HCT116 (cell line): ENCODE measurements around the gene NDUFS6. TPM values are rescaled to one million over a fixed set of nuclear protein-coding genes. Genes with fewer than 3 reads are reported as not detected.

Experiments
- ATAC-seq: fragments of 200-7000 bp; cut with Tn5 transposase; 2 replicates; pipeline ENCODE4 v1.9.1; 2020; ENCODE audit warnings: mild to moderate bottlenecking, moderate library complexity
- BruUV-seq: library from RNA; stranded (reverse); fragments of 400-500 nt; replicated peaks from 2 replicates; lab custom pipeline; 2021; lab: Mats Ljungman, UMichigan
- CTCF ChIA-PET: fragments of 300-600 bp; sonication (Branson Sonifier 250); formaldehyde crosslinking; loops from one replicate; lab custom pipeline; 2021; ENCODE audit warnings: antibody characterized with exemption; lab: Charles Lee
- POLR2A ChIA-PET: fragments of 300-600, 350-600 bp; sonication (Branson Sonifier 250); formaldehyde crosslinking; loops from one replicate; lab custom pipeline; 2021; ENCODE audit warnings: antibody characterized with exemption; lab: Charles Lee
- RAD21 ChIA-PET, 2 experiments: fragments of 300-600 bp; sonication (Branson Sonifier 250); formaldehyde crosslinking; loops; one replicate each; lab custom pipeline; 2023; ENCODE audit warnings: low total read pairs in 2 of 2; ENCODE audit not compliant: uncharacterized antibody in 2 of 2, unreplicated experiment in 2 of 2, low non-redundant PET in 1 of 2; lab: Charles Lee
- DNase-seq: peaks from one replicate; pipeline ENCODE4 v3.0.0-alpha.2; 2010; ENCODE audit warnings: low read depth, low spot score
- H2AFZ ChIP-seq: fragments of 200-600 bp; shearing (Covaris generic), sonication (generic); 2 replicates; pipeline ENCODE4 v1.6.1; 2017; ENCODE audit warnings: low read depth, mixed run types, mixed read lengths, antibody characterized with exemption, low read length; ENCODE audit not compliant: poor library complexity, severe bottlenecking
- H3K27ac ChIP-seq: 2 replicates; pipeline ENCODE4 v1.5.1; 2012; ENCODE audit warnings: low read depth, low read length
- H3K27me3 ChIP-seq: fragments of 200-600 bp; sonication (generic); 2 replicates; pipeline ENCODE4 v1.6.1; 2016; ENCODE audit warnings: mixed run types, low read length, mixed read lengths; ENCODE audit not compliant: insufficient read depth
- H3K36me3 ChIP-seq, 2 experiments: fragments of 200-500 bp in 1 of 2; fragments of 200-600 bp in 1 of 2; sonication (Bioruptor generic) in 1 of 2; sonication (generic) in 1 of 2; 2 replicates each; pipeline versions ENCODE4 v1.5.1 to v1.6.1; 2014 to 2016; ENCODE audit warnings: low read length in 2 of 2, inconsistent platforms in 1 of 2, mixed read lengths in 1 of 2, mixed run types in 1 of 2; ENCODE audit not compliant: insufficient read depth in 2 of 2, control insufficient read depth in 1 of 2
- H3K4me1 ChIP-seq, 2 experiments: fragments of 200-600 bp in 1 of 2; sonication (generic) in 1 of 2; 2 replicates each; pipeline versions ENCODE4 v1.5.1 to v1.6.1; 2012 to 2017; ENCODE audit warnings: low read length in 2 of 2, inconsistent platforms in 1 of 2, mild to moderate bottlenecking in 1 of 2, mixed read lengths in 1 of 2, mixed run types in 1 of 2, moderate library complexity in 1 of 2; ENCODE audit not compliant: insufficient read depth in 2 of 2, control insufficient read depth in 1 of 2
- H3K4me2 ChIP-seq: fragments of 200-600 bp; sonication (generic); 2 replicates; pipeline ENCODE4 v1.6.1; 2017; ENCODE audit warnings: mixed run types, low read length, mixed read lengths
- H3K4me3 ChIP-seq, 2 experiments: fragments of 200-600 bp in 1 of 2; sonication (generic) in 1 of 2; replicated peaks in 1 of 2; 2 replicates each; pipeline ENCODE4 v1.5.1; 2011 to 2016; ENCODE audit warnings: low read length in 2 of 2, control low read depth in 1 of 2, low read depth in 1 of 2, mild to moderate bottlenecking in 1 of 2, mixed read lengths in 1 of 2, mixed run types in 1 of 2
- H3K79me2 ChIP-seq: fragments of 200-600 bp; sonication (generic); 2 replicates; pipeline ENCODE4 v1.6.1; 2017; ENCODE audit warnings: mild to moderate bottlenecking, mixed run types, low read length, moderate library complexity, mixed read lengths; ENCODE audit not compliant: insufficient read depth
- H3K9ac ChIP-seq: fragments of 200-600 bp; sonication (generic); 2 replicates; pipeline ENCODE4 v1.6.1; 2016; ENCODE audit warnings: low read length, mixed read lengths
- H3K9me2 ChIP-seq: fragments of 200-600 bp; sonication (generic), shearing (Covaris generic); 2 replicates; pipeline ENCODE4 v1.6.1; 2017; ENCODE audit warnings: mixed run types, mild to moderate bottlenecking, moderate library complexity; ENCODE audit not compliant: insufficient read depth
- H3K9me3 ChIP-seq, 2 experiments: fragments of 200-500 bp in 1 of 2; fragments of 200-600 bp in 1 of 2; sonication (Bioruptor generic) in 1 of 2; sonication (generic) in 1 of 2; 2 replicates each; pipeline ENCODE4 v1.6.1; 2014 to 2017; ENCODE audit warnings: low read length in 2 of 2, mixed read lengths in 2 of 2, inconsistent platforms in 1 of 2, low read depth in 1 of 2, mild to moderate bottlenecking in 1 of 2, mixed run types in 1 of 2, moderate library complexity in 1 of 2; ENCODE audit not compliant: control insufficient read depth in 1 of 2, insufficient read depth in 1 of 2
- H4K20me1 ChIP-seq: fragments of 200-600 bp; sonication (generic), shearing (Covaris generic); 2 replicates; pipeline ENCODE4 v1.6.1; 2017; ENCODE audit warnings: mixed run types, mild to moderate bottlenecking, moderate library complexity; ENCODE audit not compliant: insufficient read depth
- CBX3 ChIP-seq: IDR thresholded peaks from 2 replicates; pipeline ENCODE4 v1.6.1; 2012; ENCODE audit warnings: low read depth
- EGR1 ChIP-seq: IDR thresholded peaks from 2 replicates; pipeline ENCODE4 v1.6.1; 2012; ENCODE audit warnings: low read depth
- ELF1 ChIP-seq: IDR thresholded peaks from 2 replicates; pipeline ENCODE4 v1.6.1; 2012; ENCODE audit warnings: low read depth, borderline replicate concordance
- FOSL1 ChIP-seq: IDR thresholded peaks from 2 replicates; pipeline ENCODE4 v1.6.1; 2012; ENCODE audit warnings: low read depth
- JUND ChIP-seq: IDR thresholded peaks from 2 replicates; pipeline ENCODE4 v1.6.1; 2012
- POLR2AphosphoS5 ChIP-seq: IDR thresholded peaks from 2 replicates; pipeline ENCODE4 v1.6.1; 2011; ENCODE audit warnings: mild to moderate bottlenecking, low read depth, low read length, moderate library complexity
- SP1 ChIP-seq: IDR thresholded peaks from 2 replicates; pipeline ENCODE4 v1.6.1; 2012; ENCODE audit warnings: low read depth
- SRF ChIP-seq: IDR thresholded peaks from 2 replicates; pipeline ENCODE4 v1.6.1; 2012; ENCODE audit warnings: low read depth
- TCF7L2 ChIP-seq: IDR thresholded peaks from 2 replicates; pipeline ENCODE4 v1.7.0; 2011; ENCODE audit warnings: borderline replicate concordance, inconsistent platforms; ENCODE audit not compliant: insufficient read depth, insufficient read length; ENCODE audit errors: extremely low read depth
- YY1 ChIP-seq: IDR thresholded peaks from 2 replicates; pipeline ENCODE4 v1.6.1; 2011; ENCODE audit warnings: low read length, low read depth, moderate library complexity, mild to moderate bottlenecking; ENCODE audit not compliant: insufficient replicate concordance; ENCODE audit errors: extremely low read depth
- ZFX ChIP-seq: fragments of 450-650 bp; IDR thresholded peaks from 2 replicates; pipeline ENCODE4 v1.6.1; 2017
- intact Hi-C: fragments of 100-400 bp; cut with micrococcal nuclease; formaldehyde crosslinking; loops from 2 replicates; pipeline ENCODE4 v1.10.0; 2022
- total RNA-seq: library from RNA; stranded (reverse); gene quantifications from one replicate; pipeline ENCODE4 v1.2.1, GENCODE V29; 2021; ENCODE audit not compliant: unreplicated experiment
- TF ChIP-seq, protein P1 (sequence below), 3 experiments: fragments of 200-600 bp in 1 of 3; sonication (generic) in 1 of 3; IDR thresholded peaks in 2 of 3; conservative IDR thresholded peaks in 1 of 3; 2 replicates each; pipeline ENCODE4 v1.5.1; 2012 to 2017; ENCODE audit warnings: low read depth in 2 of 3, low read length in 2 of 3, antibody characterized with exemption in 1 of 3, borderline replicate concordance in 1 of 3, control low read depth in 1 of 3, mild to moderate bottlenecking in 1 of 3, mixed read lengths in 1 of 3, mixed run types in 1 of 3, moderate library complexity in 1 of 3; ENCODE audit not compliant: insufficient read depth in 1 of 3
- TF ChIP-seq, protein P2 (sequence below): IDR thresholded peaks from 2 replicates; pipeline ENCODE4 v1.6.1; 2012

NDUFS6 gene
- total RNA-seq, 1 experiment from 2014 or later: 43.8 TPM

DNA sequence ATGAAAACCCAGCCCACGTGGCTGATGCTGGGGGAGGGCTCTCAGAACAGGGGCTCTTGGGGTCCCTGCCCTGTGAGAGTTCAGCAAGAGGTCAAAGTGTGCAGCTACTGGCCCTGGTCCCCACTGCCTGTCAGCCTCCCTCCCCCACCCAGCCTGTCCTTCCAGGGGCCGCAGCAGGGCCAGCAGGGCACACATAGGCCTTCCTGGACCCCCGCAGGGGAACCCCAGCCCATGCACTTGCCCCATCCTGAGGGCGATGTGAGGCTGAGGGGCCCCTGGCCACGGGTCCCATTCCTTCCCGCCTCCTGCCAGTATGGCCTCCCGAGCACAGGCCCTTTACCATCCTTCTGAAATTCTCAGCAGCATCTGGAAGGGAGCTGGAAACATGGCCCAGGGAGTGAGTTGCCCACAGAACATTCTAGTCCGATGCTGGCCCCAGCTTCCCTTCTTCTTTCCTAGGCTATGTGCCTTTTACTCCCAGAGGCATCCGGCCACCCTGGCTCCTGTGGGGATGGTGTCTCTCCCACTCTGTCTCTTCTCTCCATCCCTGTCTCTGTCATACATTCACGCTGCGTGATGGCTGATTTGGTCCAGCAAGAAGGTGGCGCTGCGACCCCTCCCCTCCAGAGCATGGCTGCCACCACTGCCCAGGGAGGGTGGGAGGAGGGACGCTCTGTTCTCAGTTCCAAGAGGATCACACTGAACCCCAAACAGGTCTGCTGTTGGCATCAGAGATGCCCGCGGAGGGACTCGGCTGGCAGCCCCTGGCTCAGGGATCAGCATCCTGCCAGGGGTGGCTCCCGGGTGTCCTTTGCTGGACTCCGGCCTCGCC lies 21.2 kb upstream of the NDUFS6 start:
- Histone ChIP-seq H3K36me3 (no peaks in the 10 kb centered on the region), H3K4me2 (no peak overlapping the region), H3K79me2 (no peaks in the 10 kb centered on the region), H3K9ac (no peak overlapping the region), H4K20me1 (no peaks in the 10 kb centered on the region), H3K27me3 (no peaks in the 10 kb centered on the region), H3K9me2 (no peaks in the 10 kb centered on the region), H3K27ac (no peak overlapping the region), H2AFZ (no peak overlapping the region), H3K4me3 (no peak overlapping the region), H3K4me1 (peaks cover 0 to 10% of the 10 kb centered on the region in 2 experiments; a peak in 2 of 4 replicates), H3K9me3 (no peaks in the 10 kb centered on the region)
- intact Hi-C loops: no loop called here
- ATAC-seq (no peak), DNase-seq (no peak)
- ChIA-PET RAD21 (no interaction called here), CTCF (no interaction called here), POLR2A (no interaction called here)
- BruUV-seq: no TSS peak
- TF ChIP-seq SRF (no peak), YY1 (no peak)

DNA sequence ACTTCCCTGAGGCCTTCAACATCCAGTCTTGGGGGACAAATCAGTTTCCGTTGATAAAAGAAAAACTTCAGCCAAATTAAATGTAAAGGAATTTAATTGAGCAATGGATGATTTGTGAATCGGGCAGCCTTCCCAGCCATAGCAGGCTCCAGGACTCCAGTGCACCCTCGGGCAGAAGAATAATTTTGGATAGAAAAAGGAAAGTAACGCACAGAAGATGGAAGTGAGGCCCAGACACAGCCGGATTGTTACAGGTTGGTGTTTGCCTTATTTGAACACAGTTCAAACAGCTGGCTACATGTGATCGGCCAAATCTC lies 20.6 kb upstream of the NDUFS6 start:
- H3K4me3 ChIP-seq: no peak overlapping the region
- no peak overlapping the region for H2AFZ ChIP-seq
- DNase-seq (no peak), ATAC-seq (no peak)
- H3K4me1 ChIP-seq: peaks cover 0 to 10% of the 10 kb centered on the region in 2 experiments; a peak in 2 of 4 replicates
- POLR2A ChIA-PET: no interaction called here
- H3K79me2 ChIP-seq: no peaks in the 10 kb centered on the region
- no peaks in the 10 kb centered on the region for H3K36me3 ChIP-seq
- CTCF ChIA-PET: no interaction called here
- no peaks in the 10 kb centered on the region for H4K20me1 ChIP-seq
- TF ChIP-seq ELF1 (no peak), FOSL1 (no peak), ZFX (no peak), POLR2AphosphoS5 (no peak), SP1 (no peak), CBX3 (no peak), YY1 (no peak), EGR1 (no peak), JUND (no peak), SRF (no peak), TCF7L2 (no peak)
- TF ChIP-seq, protein P1, sequence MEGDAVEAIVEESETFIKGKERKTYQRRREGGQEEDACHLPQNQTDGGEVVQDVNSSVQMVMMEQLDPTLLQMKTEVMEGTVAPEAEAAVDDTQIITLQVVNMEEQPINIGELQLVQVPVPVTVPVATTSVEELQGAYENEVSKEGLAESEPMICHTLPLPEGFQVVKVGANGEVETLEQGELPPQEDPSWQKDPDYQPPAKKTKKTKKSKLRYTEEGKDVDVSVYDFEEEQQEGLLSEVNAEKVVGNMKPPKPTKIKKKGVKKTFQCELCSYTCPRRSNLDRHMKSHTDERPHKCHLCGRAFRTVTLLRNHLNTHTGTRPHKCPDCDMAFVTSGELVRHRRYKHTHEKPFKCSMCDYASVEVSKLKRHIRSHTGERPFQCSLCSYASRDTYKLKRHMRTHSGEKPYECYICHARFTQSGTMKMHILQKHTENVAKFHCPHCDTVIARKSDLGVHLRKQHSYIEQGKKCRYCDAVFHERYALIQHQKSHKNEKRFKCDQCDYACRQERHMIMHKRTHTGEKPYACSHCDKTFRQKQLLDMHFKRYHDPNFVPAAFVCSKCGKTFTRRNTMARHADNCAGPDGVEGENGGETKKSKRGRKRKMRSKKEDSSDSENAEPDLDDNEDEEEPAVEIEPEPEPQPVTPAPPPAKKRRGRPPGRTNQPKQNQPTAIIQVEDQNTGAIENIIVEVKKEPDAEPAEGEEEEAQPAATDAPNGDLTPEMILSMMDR (IDR thresholded peaks at IDR 0.05 in 2 of 3, conservative IDR thresholded peaks at IDR 0.05 in 1 of 3; ENCODE audit: borderline replicate concordance in 1 of 3, insufficient read depth in 1 of 3, low read depth in 2 of 3, low read length in 2 of 3): no peak
- TF ChIP-seq, protein P2, sequence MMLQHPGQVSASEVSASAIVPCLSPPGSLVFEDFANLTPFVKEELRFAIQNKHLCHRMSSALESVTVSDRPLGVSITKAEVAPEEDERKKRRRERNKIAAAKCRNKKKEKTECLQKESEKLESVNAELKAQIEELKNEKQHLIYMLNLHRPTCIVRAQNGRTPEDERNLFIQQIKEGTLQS: no peak
- no peak overlapping the region for H3K27ac ChIP-seq
- RAD21 ChIA-PET: no interaction called here
- H3K9me2 ChIP-seq: no peaks in the 10 kb centered on the region
- no TSS peak for BruUV-seq
- no peaks in the 10 kb centered on the region for H3K27me3 ChIP-seq
- no peak overlapping the region for H3K9ac ChIP-seq
- intact Hi-C loops: no loop called here
- H3K9me3 ChIP-seq: no peaks in the 10 kb centered on the region
- H3K4me2 ChIP-seq: no peak overlapping the region
